Kidney (tissue), 22 donors: Measurements from ENCODE around the gene PRKACG. TPM values are rescaled to one million over a fixed set of nuclear protein-coding genes. Genes with fewer than 3 reads are reported as not detected.

Experiments used
- DNase-seq, 5 donors: peaks; one replicate each; pipeline ENCODE4 v3.0.0-alpha.2; 2013 to 2020
- FAIRE-seq: peaks from 2 replicates; lab custom pipeline; 2012; peaks lifted over from hg19 to GRCh38; lab: Jason Lieb, UNC
- H3K27ac ChIP-seq, 2 donors: one replicate each; pipeline ENCODE4 v1.7.0; 2013; ENCODE audit warnings: low read depth in 2 of 2, low read length in 2 of 2, inconsistent platforms in 1 of 2
- H3K27me3 ChIP-seq: one replicate; pipeline ENCODE4 v1.7.1; 2013; ENCODE audit warnings: low read length, inconsistent platforms; ENCODE audit not compliant: control insufficient read depth, insufficient read depth
- H3K36me3 ChIP-seq, 3 donors: one replicate each; pipeline versions ENCODE4 v1.7.0 to v1.7.1; 2013; ENCODE audit warnings: low read length in 3 of 3, control low read depth in 1 of 3, inconsistent platforms in 1 of 3; ENCODE audit not compliant: insufficient read depth in 3 of 3, control insufficient read depth in 2 of 3
- H3K4me1 ChIP-seq, 3 donors: one replicate each; pipeline versions ENCODE4 v1.7.0 to v1.7.1; 2013; ENCODE audit warnings: low read length in 3 of 3, inconsistent platforms in 1 of 3, low read depth in 1 of 3; ENCODE audit not compliant: control insufficient read depth in 2 of 3, insufficient read depth in 2 of 3
- H3K4me3 ChIP-seq, 3 donors: one replicate each; pipeline versions ENCODE4 v1.7.0 to v1.8.1; 2013; ENCODE audit warnings: low read length in 3 of 3, control low read depth in 1 of 3, inconsistent platforms in 1 of 3
- H3K9ac ChIP-seq, 3 donors: one replicate each; pipeline versions ENCODE4 v1.7.0 to v1.7.1; 2013; ENCODE audit warnings: low read length in 3 of 3, control low read depth in 1 of 3, inconsistent platforms in 1 of 3
- H3K9me3 ChIP-seq, 3 donors: one replicate each; pipeline versions ENCODE4 v1.7.0 to v1.7.1; 2013; ENCODE audit warnings: low read length in 3 of 3, control low read depth in 1 of 3, inconsistent platforms in 1 of 3; ENCODE audit not compliant: control insufficient read depth in 2 of 3, insufficient read depth in 1 of 3
- intact Hi-C: fragments of 100-400 bp; cut with DNase I; formaldehyde crosslinking; loops from one replicate; pipeline ENCODE4 v1.11.1; 2022
- long read RNA-seq, 10 donors: library from polyadenylated mRNA in 1 of 10; unstranded in 1 of 10; transcript quantifications; one replicate each; pipeline ENCODE4 v2.0.0 and lab custom pipeline, GENCODE V29; 2021 to 2026
- polyA plus RNA-seq: library from polyadenylated mRNA; stranded (reverse); fragments of 350-450 nt; fragmentation: Illumina TruSeq; extraction: RNeasy Lipid Tissue Mini Kit (QIAGEN cat#74804); gene quantifications from one replicate; pipeline ENCODE4 v1.2.3, GENCODE V29; 2014; ENCODE audit warnings: low read depth, low replicate concordance; ENCODE audit not compliant: insufficient read depth
- total RNA-seq: library from RNA; stranded (reverse); fragmentation: NEBNext Ultra II Directional; extraction: Animal tissue kit (Norgen Biotek cat#: 25700); gene quantifications from one replicate; pipeline ENCODE4 v1.2.1, GENCODE V29; 2021
- TF ChIP-seq, protein P1 (sequence below): IDR thresholded peaks from 3 replicates; pipeline ENCODE4 v1.5.1; 2012; ENCODE audit warnings: mild to moderate bottlenecking, moderate library complexity, borderline replicate concordance; ENCODE audit not compliant: insufficient read depth; ENCODE audit errors: extremely low read depth
- donor health status: control.
- donor health status: control.
- donor health status: control.
- donor health status: control.
- donor health status: control.
- donor health status: DM: yes; HTN: yes; CAD: no.
- donor health status: Normal renal cell carcinoma (clear cell type).

Gene PRKACG
- total RNA-seq (not detected), polyA plus RNA-seq (not detected)
- long read RNA-seq, donor 1: 0 reads
- long read RNA-seq, donor 2: 0 reads
- long read RNA-seq, donor 3: 0 reads
- long read RNA-seq, donor 4: 0 reads
- long read RNA-seq, donor 5: 0 reads
- long read RNA-seq, donor 6: 0 reads
- long read RNA-seq, donor 7: 0 reads
- long read RNA-seq, donor 8: 0 reads
- long read RNA-seq, donor 9: 0 reads
- long read RNA-seq, donor 10: 0 reads

DNA sequence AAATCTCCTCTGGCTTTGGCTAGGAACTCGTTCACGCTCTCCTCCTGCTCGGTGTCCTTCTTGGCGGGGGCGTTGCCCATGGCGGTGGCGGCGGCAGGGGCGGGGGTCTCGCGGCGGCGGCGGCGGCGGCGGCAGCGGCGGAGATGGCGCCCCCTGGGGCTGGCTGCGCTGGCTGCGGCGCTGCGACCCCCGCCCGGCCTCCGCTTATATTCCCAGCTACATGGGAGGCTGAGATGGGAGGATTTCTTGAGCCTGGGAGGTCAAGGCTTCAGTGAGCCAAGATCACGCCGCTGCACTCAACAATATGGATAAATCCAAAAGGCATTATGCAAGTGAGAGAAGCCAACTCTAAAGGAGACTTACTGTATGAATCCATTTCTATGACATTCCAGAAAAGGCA, at the start of gene PRKACG:
TSS of gene PRKACG (minus strand) at position 101 of the 400 bp plus-strand sequence. CDS start at position 80, 21 bp downstream.
- no peaks in the 10 kb centered on the region for H3K36me3 ChIP-seq
- DNase-seq: no peak
- no peaks in the 10 kb centered on the region for H3K9me3 ChIP-seq
- intact Hi-C loops: no loop called here
- no peaks in the 10 kb centered on the region for H3K27me3 ChIP-seq
- no peak for FAIRE-seq
- no peak within 1 kb of the TSS for H3K27ac ChIP-seq
- H3K4me1 ChIP-seq: no peaks in the 10 kb centered on the region
- no peak within 1 kb of the TSS for H3K9ac ChIP-seq
- H3K4me3 ChIP-seq: no peak within 1 kb of the TSS
- TF ChIP-seq, protein P1, sequence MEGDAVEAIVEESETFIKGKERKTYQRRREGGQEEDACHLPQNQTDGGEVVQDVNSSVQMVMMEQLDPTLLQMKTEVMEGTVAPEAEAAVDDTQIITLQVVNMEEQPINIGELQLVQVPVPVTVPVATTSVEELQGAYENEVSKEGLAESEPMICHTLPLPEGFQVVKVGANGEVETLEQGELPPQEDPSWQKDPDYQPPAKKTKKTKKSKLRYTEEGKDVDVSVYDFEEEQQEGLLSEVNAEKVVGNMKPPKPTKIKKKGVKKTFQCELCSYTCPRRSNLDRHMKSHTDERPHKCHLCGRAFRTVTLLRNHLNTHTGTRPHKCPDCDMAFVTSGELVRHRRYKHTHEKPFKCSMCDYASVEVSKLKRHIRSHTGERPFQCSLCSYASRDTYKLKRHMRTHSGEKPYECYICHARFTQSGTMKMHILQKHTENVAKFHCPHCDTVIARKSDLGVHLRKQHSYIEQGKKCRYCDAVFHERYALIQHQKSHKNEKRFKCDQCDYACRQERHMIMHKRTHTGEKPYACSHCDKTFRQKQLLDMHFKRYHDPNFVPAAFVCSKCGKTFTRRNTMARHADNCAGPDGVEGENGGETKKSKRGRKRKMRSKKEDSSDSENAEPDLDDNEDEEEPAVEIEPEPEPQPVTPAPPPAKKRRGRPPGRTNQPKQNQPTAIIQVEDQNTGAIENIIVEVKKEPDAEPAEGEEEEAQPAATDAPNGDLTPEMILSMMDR: no peak

DNA sequence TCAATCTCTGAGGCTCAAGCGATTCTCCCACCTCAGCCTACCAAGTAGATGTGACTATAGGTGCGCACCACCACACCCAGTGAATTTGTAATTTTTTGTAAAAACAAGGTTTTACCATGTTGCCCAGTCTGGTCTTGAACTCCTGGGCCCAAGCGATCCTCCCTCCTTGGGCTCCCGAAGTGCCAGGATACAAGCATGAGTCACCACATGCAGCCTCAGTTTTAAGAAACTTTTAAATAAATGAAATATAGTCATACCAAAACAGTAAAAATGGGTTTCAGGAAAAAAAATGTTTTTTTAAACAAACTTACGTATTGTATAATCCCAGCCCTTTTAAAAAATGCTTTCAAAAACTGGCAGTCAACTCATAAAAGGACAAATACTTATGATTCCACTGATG, 48.3 kb upstream of the PRKACG start:
- DNase-seq: no peak
- peaks cover 0 to 6% (median 0%) of the 10 kb centered on the region in 3 donors for H3K4me1 ChIP-seq
- TF ChIP-seq, protein P1: no peak
- H3K9ac ChIP-seq: no peak overlapping the region
- H3K36me3 ChIP-seq: peaks cover 0 to 4% (median 3%) of the 10 kb centered on the region in 3 donors
- H3K27me3 ChIP-seq: no peaks in the 10 kb centered on the region
- no peak overlapping the region for H3K4me3 ChIP-seq
- no peak for FAIRE-seq
- H3K27ac ChIP-seq: no peak overlapping the region
- no peaks in the 10 kb centered on the region for H3K9me3 ChIP-seq
- intact Hi-C loops: no loop called here

DNA sequence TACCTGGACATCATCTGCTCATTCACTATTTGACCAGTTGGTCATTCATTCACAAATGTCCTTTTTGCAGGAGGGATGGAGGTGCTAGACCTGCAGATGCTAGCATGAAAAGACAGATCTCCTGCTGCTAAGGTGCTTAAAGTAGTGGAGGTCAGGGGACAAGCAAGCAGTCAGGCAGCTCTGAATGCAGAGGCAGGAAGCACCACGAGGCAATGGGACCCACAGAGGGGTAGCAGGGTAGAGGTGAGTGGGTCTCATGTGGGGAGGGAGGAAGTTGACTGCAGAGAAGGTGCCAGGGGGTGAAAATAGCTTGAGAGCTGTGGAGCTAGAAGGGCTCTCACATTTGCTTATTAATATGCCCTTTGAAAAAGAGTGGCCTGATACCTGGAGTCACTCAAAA, 46.9 kb upstream of the PRKACG start:
- Histone ChIP-seq H3K4me1 (peaks cover 0 to 4% (median 0%) of the 10 kb centered on the region in 3 donors), H3K36me3 (peaks cover 3 to 4% (median 4%) of the 10 kb centered on the region in 3 donors), H3K4me3 (no peak overlapping the region), H3K27ac (no peak overlapping the region), H3K27me3 (no peaks in the 10 kb centered on the region), H3K9me3 (no peaks in the 10 kb centered on the region), H3K9ac (no peak overlapping the region)
- intact Hi-C loops: no loop called here
- TF ChIP-seq, protein P1: no peak
- FAIRE-seq: no peak
- DNase-seq: no peak

DNA sequence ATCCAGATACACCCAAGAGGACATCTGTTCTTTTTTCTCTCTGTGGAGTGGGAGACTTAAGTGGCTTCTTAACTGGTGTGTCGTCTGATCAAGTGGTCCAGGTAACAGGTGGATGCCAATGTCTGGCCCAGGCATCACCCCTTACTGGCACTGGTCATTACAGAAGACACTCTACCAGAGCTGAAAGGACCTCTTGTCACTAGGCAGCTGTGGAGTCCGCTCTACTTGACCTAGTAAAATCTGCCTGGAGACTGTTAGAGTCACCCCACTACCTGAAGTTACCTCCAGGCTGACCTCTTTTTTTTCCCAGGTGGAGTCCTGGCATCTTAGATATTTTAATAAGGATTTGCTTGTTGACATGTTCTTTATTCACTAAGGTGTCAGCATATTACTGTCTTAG, 44.2 kb upstream of the PRKACG start:
- no peaks in the 10 kb centered on the region for H3K27me3 ChIP-seq
- H3K36me3 ChIP-seq: peaks cover 3 to 4% (median 3%) of the 10 kb centered on the region in 3 donors
- no peak overlapping the region for H3K27ac ChIP-seq
- FAIRE-seq (no peak), DNase-seq (no peak)
- H3K9ac ChIP-seq: no peak overlapping the region
- intact Hi-C loops: loop anchor here (10.0 kb wide), 1 partner anchor 137 kb away; no protein-coding TSS in a partner anchor
- no peaks in the 10 kb centered on the region for H3K4me1 ChIP-seq
- no peaks in the 10 kb centered on the region for H3K9me3 ChIP-seq
- H3K4me3 ChIP-seq: no peak overlapping the region
- TF ChIP-seq, protein P1: no peak
